T-helper 2 cell (primary cell): ENCODE results near the gene HMGXB3.

ENCODE experiments used
- DNase-seq, 5 experiments: peaks; one replicate each; pipeline versions ENCODE4 v3.0.0 to v3.0.0-alpha.2; 2012 to 2022

HMGXB3 gene

DNA sequence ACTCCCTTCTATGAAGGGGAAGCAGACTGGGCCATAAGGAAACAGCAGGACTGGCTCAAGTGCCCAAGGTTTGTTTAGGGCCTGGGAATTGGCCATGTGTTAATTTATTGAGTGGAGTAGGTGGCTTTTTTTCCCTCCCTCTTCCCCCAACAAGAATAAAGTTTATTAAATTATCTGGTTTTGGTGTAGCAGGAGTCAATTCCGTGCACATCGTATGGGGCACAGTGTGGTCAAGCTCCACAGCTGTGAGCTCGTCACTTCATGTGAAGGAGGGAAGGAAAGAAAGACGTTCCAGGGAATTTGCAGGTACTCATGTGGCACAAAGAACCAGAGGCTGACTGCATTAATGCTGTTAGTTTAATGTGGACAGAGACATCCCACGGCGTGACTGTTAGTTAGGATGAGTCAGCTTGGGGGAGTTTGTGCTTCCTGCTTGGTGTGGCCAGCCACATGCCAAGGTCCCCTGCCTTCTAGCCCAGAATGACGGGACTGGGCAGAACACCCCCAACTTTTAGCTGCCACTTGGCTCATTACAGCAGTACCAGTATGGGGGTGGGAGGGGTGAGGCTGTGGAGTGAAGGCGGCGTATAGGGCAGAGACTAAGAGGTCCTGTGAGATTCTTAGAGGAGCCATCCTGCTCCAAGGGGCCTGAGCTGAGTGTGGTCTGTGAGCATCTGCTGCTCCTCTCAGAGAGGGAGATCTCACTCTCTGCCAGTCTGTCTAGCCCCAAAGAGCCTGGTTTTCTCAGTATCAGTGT lies 52.6 kb downstream of the HMGXB3 start:
- no peak for DNase-seq

DNA sequence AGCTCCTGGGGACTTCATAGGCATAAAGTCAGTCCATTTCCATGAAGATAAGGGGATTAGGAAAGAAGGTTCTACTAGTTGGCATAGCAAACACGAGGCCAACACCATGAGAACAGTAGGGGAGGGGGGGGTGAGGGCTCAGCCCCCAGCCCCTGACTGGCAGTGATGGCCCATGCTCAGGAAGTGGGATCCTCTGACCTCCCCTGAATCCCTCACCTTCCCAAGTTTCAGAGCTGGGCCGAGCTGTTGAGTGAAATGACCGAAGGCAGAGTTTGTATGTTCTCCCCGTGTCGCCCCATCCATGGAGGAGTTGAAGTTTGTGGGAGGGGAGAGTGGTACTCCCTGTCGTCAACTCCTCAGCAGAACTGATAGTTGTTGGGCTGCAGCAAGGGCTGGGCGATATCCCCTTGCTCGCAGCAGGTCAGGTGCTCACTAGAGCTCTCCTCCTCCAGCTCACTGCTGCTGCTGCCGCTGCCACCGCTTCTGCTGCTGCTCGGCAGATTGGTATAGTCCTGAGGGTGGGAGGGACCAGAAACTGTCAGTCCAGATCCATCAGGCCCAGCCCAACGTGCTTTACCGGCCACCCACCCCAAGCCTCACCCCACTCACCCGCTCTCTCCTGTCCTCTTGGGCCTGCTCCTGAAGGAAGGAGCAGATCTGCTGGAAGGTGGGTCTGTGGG lies 53.3 kb downstream of the HMGXB3 start:
- DNase-seq = no peak

DNA sequence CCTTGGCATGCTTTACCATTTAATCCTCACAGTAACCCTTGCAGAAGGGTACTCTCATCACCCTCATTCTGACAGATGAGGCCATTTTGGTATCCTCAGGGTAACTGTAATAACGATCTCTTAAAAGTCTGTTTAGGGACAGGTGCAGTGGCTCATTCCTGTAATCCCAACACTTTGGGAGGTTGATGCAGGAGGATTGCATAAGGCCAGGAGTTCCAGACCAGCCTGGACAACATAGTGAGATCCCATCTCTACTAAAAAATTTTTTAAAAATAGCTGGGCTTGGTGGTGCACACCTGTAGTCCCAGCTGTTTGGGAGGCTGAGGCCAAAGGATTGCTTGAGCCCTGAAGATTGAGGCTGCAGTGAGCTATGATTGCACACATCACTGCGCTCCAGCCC lies 54.0 kb downstream of the HMGXB3 start:
- DNase-seq = no peak

DNA sequence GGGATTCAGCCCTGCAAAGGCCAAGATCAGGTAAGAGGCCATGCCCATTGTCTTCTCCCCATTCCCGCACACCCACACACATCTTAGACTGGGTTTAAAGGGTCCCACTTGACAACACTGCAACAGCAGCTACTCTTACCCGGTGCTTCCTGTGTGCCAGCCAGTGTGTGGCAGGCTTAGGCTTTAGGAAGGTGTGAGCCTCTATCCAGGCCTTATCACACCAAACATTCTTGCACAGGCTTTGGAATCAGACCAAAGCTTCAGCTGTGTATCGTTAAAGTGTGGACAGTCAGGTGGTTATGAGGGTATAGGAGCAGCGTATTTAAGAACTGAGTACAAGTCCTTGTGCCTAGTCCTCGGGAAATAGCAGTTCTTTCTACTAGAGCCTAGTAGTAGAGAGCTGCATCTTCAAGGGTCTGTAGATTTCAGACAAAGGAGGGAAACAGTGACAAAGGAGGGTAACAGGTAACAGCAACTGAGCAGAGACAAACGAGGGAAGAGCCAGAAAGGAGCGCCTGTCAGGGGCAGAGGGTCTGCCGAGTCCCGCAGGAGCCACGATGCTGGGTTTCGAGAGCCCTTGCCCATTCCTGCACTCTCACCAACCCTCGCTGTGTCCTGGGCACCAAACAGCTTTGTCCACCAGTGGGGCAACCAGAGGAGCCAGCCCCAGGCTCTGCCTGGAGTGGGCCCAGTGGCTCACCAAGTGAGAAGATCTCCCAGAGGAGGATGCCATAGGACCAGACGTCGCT lies 55.0 kb downstream of the HMGXB3 start:
- DNase-seq = no peak

DNA sequence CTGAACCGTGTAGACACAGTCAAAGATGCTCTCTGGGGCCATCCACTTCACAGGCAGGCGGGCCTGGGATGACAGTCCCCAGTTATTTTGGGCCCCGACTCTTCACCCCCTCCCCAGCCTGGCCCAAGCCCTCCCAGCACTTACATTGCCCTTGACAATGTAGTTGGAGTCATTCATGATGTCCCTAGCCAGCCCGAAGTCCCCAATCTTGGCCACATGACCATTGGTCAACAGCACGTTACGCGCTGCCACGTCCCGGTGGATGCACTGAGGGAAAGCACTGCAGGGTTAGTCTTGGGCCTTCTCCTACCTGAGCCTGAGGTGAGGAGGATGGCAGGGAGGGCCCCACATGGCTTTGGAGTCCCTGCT lies 55.5 kb downstream of the HMGXB3 start:
- no peak for DNase-seq

DNA sequence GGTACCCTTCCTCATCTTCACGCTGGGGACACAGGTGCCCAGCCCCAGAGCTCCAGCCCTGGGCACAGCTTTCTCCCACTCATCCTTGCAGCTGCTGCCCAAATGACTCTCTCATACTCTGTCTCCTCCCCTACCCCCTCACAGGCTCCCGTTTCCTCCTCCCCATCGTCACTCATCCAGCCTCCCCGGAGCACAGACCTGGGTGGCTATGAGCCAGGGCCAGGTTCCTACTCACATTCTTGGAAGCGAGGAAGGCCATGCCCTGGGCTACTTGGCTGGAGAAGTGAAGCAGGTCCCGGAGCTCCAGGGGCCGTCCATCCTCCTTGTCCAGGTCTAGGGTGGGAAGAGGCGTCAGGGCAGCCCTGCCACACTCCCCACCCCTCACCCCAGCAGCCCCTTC lies 56.5 kb downstream of the HMGXB3 start:
- DNase-seq = no peak

DNA sequence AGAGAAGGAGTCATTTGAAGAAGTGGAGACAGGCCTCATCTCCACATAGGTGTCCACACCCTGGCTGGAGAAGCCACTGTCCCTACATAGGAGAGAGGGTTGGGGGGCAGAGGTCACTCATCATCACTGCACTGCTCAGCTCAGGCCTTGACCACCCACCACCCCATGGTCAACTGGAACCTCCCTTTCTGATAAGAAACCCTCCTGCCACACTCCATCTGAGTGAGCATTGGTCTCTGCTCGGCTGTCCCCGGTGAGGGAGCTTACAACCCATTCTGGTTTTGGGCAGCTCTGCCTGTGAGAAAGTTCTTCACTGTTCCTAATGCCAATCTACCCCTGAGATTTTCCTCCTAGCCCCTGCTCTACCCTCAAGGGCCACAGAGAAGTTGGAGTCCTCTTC lies 57.0 kb downstream of the HMGXB3 start:
- no peak for DNase-seq

DNA sequence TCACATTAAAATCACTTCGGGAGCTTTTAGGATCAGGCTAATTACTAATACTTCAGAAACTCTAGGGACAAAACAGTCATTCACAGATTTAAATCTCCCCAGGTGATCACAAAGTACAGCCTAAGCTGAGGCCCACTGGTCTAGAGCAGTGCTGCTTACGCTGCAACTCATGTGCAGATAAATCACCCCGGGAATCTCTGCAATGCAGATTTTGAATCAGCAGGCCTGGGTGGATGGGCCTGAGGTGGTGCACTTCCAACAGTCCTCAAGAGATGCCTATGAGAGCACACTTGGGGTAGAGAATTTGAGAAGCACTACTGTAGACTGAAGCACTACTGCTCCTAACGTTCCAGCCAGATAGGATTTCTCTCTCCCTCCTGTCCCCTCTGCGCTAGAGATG lies 57.5 kb downstream of the HMGXB3 start:
- no peak for DNase-seq

DNA sequence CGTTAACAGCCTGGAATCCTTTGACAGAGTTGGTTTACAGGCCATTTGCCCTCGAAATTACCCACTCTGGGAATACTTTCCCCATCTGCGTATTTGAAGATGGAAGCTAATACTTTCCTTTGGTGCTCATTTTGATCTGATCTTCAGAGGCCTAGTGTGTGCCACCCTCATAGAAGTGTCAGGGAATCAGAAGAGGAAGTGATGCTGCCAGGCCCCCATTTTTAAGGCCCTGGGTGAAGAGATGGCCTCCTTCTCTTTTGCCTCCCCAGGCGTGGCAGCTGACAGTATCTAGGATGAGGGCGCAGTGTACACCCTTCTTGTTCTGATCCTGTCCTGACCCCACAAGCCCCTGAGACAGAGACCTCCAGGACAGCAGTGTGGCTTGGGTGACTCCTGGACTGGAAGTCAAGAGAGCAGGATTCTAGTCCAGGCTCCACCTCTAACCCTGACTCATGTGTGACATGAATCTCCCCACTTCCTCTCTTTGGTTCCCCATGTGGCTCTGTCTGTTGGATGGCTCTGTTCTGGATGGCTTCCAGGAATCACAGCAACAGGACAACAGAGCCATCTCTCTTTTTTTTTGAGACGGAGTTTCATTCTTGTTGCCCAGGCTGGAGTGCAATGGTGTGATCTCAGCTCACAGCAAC lies 58.1 kb downstream of the HMGXB3 start:
- DNase-seq = no peak

DNA sequence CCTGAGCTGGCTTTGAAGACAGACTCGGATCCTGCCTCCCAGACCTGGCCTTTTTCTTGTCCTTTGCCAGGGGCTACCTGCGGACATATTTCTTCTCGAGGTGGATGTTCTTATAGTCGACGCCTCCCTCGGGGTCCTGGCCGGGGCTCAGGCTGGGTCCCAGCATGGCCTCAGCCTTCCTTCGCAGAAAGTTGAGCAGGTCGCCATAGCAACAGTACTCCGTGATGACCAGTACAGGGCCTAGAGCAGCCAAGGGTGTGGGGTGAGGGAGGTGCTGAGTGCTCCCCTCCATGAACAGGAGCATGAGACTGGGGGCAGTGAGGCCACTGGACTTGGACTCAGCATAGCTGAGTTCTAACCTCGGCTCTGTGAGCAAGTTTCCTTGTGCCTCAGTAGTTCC lies 59.1 kb downstream of the HMGXB3 start:
- no peak for DNase-seq

DNA sequence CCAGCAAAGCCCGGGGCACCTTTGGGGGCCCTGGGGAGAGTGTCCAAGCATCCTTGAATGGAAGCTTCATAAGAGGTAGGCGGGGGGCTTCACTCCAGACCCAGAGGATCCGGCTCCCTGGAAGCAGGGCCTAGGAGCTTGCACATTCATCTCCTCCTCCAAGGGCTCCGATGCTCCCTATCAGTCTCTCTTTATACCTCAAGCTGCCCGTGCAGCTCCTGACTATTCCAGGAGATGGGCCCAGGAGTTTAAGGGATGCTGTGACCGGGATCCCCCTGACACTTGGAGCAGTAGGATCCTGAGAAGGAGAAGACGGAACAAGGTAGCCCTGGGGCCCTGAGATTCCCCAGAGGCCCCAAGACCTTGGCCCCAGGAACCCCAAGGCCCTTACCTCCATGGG lies 59.9 kb downstream of the HMGXB3 start:
- DNase-seq = no peak

DNA sequence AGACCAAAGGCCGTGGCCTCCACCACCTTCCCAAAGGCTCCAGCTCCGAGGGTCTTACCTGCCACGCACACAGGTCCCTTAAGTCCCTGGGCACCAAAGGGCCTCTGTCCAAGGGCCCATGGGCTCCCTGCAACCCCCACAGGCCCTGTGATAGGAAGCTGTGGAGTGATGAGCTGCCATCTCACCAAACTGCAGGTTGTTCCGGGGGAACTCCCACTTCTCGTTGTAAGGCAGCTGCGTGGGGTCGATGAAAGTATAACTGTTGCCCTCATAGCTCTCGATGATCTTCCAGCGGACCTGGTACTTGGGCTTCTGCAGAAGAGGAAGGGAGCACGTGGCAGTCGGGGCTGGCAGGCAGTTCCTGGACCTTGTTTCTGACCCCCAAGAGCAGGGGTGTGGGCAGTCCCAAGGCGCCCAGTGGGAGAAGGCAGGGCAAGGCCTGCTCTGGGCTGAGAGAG lies 61.0 kb downstream of the HMGXB3 start:
- no peak for DNase-seq

DNA sequence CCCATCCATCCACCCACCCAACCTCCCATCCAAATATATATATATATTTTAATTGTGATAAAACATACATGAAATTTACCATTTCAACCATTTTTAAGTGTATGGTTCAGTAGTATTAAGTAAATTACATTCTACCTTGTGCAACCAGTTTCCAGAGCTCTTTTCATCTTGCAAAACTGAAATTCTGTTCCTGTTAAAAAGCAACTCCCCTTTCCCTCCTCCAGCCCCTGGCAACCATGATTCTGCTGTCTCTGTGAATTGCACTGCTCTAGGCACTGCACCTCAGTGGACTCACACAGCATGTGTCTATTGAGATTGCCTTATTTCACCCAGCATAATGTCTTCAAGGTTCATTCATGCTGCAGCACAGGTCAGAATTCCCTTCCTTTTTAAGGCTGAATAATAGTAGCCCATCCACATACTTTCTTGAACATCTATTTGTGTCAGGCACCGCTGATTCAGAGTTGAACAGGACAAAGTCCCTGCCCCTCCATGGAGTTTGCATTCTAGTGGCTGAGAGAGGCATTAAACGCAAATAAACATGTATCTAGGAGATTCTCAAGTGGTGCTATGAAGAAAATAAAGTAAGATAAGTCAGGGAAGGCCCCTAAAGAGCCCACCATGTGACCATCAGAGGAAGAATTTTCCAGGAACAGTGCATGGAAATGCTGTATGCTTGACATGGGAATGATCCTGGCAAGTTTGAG lies 61.8 kb downstream of the HMGXB3 start:
- DNase-seq = no peak

DNA sequence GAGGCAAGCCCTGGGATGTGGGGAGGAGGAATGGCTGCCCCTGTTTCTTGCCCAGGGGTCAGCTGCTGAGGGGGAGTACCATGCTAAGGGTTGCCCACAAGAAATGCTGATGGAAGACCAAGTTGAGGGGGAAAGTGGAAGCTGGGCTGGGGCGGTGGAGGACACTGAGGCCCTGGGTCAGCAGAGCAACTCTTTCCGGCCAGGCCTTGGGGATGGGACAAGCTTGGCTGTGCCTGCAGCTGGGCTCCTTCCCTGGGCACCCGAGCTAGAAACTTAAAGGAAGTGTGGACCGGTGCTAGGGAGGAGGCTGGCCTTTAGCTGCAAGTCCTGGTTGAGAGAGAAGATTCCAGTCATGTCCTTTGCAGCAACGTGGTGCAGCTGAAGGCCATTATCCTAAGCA lies 63.1 kb downstream of the HMGXB3 start:
- DNase-seq = no peak

DNA sequence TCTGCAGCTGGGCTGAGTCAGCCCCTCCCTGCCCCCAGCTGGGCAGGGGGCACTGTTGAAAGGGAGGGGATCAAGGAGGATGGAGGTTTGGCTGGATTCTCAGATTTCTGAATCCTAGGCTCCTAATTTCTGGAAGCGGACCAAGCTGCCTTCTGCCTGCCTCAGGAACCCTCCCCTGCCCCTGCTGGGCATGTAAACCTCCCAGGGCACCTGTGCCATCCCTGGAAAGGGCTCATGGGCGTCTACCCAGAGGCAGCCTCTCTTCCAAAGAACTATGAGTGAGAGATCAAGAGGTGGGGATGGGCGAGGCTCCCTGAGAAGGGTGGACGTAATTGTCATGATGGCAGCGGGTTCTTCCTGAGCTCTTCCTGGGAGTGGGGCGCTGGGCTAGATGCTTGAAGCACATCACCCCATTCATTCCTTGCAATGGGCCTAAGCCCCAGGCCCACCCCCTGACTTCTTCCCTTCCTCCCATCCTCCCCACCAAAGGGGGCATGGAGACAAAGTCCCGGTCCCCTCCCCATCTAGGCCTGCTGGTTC lies 64.2 kb downstream of the HMGXB3 start:
- no peak for DNase-seq

DNA sequence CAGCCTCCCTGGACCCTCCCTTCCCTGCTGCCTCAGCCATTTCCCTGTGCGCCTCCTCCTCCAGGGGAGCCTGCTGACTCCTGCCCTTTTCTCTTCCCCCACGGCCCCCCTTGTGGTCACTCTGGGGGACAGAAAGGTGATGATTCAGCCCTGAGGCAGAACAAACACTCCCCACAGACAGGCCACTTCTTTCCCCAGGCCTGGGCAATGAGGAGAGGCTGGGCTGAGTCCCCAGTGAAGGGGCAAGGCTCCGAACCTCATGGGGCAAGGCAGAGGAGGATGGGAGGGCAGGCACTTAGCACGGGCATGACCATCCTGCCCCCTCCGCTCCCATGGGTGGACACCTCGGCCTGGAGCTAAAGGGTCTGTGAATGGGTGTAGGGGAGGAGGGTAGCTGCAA lies 64.8 kb downstream of the HMGXB3 start:
- DNase-seq = no peak

DNA sequence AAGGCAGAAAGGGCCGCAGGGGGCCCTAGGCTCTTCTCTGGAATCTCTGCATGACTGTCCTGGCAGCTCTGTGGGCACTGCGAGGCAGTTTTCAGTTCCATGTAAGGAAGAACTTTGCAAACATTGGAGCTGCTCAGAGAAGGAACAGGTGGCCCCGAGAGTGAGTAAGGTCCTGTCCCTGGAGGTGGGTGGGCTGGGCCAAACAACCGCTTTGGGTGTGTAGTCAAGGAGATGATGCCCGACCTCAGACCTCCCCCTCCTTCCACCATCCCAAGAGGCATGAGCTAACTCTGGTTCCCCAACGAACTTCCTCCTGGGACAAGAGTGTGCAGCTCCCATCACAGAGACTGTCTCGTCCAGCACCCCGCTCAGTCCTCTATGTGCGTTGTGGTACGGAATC lies 65.3 kb downstream of the HMGXB3 start:
- DNase-seq = no peak

DNA sequence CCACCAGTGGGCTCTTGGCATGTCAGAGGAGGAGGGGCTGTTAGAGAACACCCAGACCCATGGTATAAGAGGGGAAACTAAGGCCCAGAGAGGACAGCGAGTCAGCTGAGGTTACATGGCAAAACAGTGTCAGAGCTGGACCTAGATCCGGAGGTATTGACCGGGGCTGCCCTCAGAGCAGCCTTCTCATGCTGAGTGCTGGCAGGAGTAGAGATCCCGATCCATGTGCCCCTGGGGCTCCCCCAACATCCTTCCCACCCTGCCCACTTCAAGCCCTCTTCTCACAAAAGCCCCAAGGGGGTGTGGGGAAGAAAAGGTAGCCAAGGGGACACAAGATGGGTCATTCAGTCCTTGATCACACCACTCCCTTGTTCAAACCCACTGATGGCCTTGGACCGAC lies 65.9 kb downstream of the HMGXB3 start:
- no peak for DNase-seq

DNA sequence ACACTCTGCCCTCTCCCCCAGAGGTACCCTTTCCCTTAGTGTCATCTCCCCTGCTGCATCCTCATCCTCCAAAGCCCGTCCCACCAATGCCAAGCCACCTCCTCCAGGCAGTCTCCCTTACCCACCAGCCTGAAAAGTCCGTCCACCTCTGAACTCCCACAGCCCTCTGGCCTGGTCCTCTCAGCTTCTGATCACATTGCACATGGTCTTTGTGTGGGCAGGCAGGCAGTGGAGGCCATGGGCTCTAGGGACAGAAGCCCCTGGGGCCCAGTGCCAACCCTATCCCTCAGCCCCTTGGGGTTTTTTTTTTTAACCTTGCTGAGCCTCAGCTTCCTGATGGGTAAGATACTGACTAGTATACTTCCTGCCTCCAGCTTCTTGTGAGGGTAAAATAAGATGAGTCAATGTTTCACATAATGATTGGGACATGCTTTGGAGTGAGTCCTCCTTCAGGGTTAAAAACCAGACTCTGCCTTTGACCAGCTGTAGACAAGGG lies 66.4 kb downstream of the HMGXB3 start:
- peak in 1 of 5 experiments; percentile 69 for DNase-seq

DNA sequence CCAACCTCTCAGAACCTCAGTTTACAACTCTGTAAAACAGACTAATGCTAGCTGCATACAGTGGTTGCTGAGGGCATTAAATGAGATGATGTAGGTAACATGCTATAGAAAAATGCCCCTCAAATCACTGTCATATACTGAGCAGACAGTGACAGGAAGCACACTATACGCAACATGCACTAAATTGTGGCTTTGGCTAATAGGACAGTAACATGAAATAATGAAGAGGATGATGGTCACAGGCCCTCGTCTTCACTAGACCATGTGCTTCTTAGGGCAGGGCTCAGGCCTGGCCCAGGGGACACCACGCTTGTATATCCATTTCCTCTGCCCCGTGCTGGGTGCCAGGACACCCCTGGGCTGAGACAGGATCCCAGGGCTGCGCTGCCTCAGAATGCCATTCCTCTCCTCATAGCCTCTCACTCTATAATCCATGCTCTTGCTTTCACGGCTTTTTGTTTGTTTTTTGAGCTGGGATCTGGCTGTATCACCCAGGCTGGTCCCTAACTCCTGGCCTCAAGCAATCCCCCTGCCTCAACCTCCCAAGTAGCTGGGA lies 66.9 kb downstream of the HMGXB3 start:
- peak in 1 of 5 experiments; percentile 45 for DNase-seq

DNA sequence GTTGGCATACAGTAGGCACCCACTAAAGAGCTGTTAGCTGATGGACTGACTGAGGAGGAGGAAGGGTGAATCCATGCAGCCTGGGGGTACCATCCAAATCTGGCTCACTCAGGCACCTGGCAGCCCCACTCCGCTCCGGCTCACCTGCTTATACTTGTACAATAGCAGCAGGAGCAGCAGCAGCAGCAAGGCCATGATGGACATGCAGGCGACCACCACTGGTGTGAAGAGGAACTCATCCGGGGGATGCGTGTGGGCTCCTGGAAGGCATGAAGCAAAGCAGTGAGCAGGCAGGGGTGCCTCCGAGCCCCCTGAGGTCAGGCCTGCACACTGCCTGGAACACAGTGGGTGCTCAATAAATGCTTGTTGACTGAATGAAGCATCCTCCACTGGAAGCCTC lies 67.5 kb downstream of the HMGXB3 start:
- no peak for DNase-seq

DNA sequence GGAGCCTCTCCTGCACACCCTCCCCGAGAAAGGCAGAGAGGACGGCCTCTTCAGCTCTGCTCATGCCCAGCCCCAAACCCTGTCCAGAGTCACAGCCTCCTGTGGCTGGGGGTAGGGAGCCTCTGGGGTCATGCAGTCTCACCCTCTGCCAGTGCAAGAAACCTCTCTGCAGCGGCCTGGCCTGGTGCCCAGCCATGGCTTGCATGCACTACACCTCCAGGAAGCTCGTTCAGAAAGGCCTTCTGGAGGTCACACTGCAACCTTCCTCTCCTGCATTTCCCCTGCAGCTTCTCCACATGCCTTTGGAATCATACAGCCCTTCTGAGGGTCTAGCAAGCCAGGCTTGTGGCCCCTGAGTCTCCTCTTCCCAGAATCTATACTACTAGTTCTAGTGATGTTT lies 67.9 kb downstream of the HMGXB3 start:
- DNase-seq = no peak
